Measurements from ENCODE around the gene SEZ6L2.

Gene SEZ6L2

GRCh38 chr16:29925781-29926710, 26.7 kb upstream of the SEZ6L2 start, which contains the start of gene KCTD13 (continued):
- no peak for TF ChIP-seq ZNF518A (tag by site-specific recombination; conservative IDR thresholded peaks at IDR 0.05; ENCODE audit: low read depth)
- TF ChIP-seq ZNF514 (tag by site-specific recombination; IDR thresholded peaks at IDR 0.05): no peak
- TF ChIP-seq ZNF423 (tag by site-specific recombination; IDR thresholded peaks at IDR 0.05): no peak
- TF ChIP-seq ZNF624 (tag by site-specific recombination; IDR thresholded peaks at IDR 0.05): no peak
- no peak for TF ChIP-seq TSHZ1 (tag by site-specific recombination; IDR thresholded peaks at IDR 0.05; ENCODE audit: borderline replicate concordance)
- no peak for TF ChIP-seq ZNF776 (tag by site-specific recombination; IDR thresholded peaks at IDR 0.05; ENCODE audit: borderline replicate concordance)
- TF ChIP-seq ZSCAN4 (tag by site-specific recombination; IDR thresholded peaks at IDR 0.05): no peak
- peak; percentile 52 for TF ChIP-seq PRDM10 (tag by site-specific recombination; IDR thresholded peaks at IDR 0.05)
- TF ChIP-seq ZNF211 (tag by site-specific recombination; IDR thresholded peaks at IDR 0.05; ENCODE audit: low read depth): no peak
- no peak for TF ChIP-seq ZNF449 (tag by site-specific recombination; IDR thresholded peaks at IDR 0.05)
- no peak for TF ChIP-seq ZNF830 (tag by site-specific recombination; IDR thresholded peaks at IDR 0.05; ENCODE audit: low read depth)
- TF ChIP-seq REPIN1 (tag by site-specific recombination; IDR thresholded peaks at IDR 0.05; ENCODE audit: low read depth): no peak
- peak; percentile 84 for TF ChIP-seq ZNF2 (tag by site-specific recombination; IDR thresholded peaks at IDR 0.05)
- TF ChIP-seq ZNF354C (tag by site-specific recombination; IDR thresholded peaks at IDR 0.05; ENCODE audit: borderline replicate concordance, low read depth): no peak
- no peak for TF ChIP-seq ZNF791 (tag by site-specific recombination; IDR thresholded peaks at IDR 0.05)
- peak; percentile 64 for TF ChIP-seq ZNF639 (tag by site-specific recombination; IDR thresholded peaks at IDR 0.05)
- TF ChIP-seq ZBTB10 (tag by site-specific recombination; IDR thresholded peaks at IDR 0.05): no peak
- peak; percentile 93 for TF ChIP-seq SP2 (tag by site-specific recombination; IDR thresholded peaks at IDR 0.05)
